Endodermal cell (in vitro differentiated cells): Measurements from ENCODE around the gene CHMP1B. TPM values are rescaled to one million over a fixed set of nuclear protein-coding genes. Genes with fewer than 3 reads are reported as not detected.

Experiments used
- DNase-seq: peaks from one replicate; pipeline ENCODE4 v3.0.0-alpha.2; 2017
- H3K27ac ChIP-seq: 2 replicates; pipeline ENCODE4 v1.5.1; 2013; ENCODE audit warnings: mild to moderate bottlenecking, low read depth, low read length, moderate library complexity
- H3K27me3 ChIP-seq: 2 replicates; pipeline ENCODE4 v1.6.1; 2013; ENCODE audit warnings: mild to moderate bottlenecking, low read length, moderate library complexity; ENCODE audit not compliant: insufficient read depth, control insufficient read depth, poor library complexity, severe bottlenecking
- H3K36me3 ChIP-seq: 2 replicates; pipeline ENCODE4 v1.7.0; 2013; ENCODE audit warnings: mild to moderate bottlenecking, low read length, moderate library complexity; ENCODE audit not compliant: control insufficient read depth, insufficient read depth
- H3K4me1 ChIP-seq: one replicate; pipeline ENCODE4 v1.7.0; 2013; ENCODE audit warnings: low read length; ENCODE audit not compliant: control insufficient read depth, insufficient read depth
- H3K4me3 ChIP-seq: 2 replicates; pipeline ENCODE4 v1.5.1; 2013; ENCODE audit warnings: mild to moderate bottlenecking, low read length, moderate library complexity
- H3K9ac ChIP-seq: 2 replicates; pipeline ENCODE4 v1.6.1; 2013; ENCODE audit warnings: mild to moderate bottlenecking, low read length, moderate library complexity; ENCODE audit not compliant: poor library complexity, severe bottlenecking; ENCODE audit errors: extremely low read depth
- H3K9me3 ChIP-seq: 2 replicates; pipeline ENCODE4 v1.6.1; 2013; ENCODE audit warnings: mild to moderate bottlenecking, low read length, moderate library complexity; ENCODE audit not compliant: control insufficient read depth
- H3K27ac Mint-ChIP-seq: 2 replicates; pipeline ENCODE4 v1.8.0; 2020; ENCODE audit warnings: mixed read lengths
- H3K27me3 Mint-ChIP-seq: 2 replicates; pipeline ENCODE4 v1.8.0; 2021; ENCODE audit warnings: mild to moderate bottlenecking, mixed read lengths; ENCODE audit not compliant: insufficient read depth
- H3K36me3 Mint-ChIP-seq: 2 replicates; pipeline ENCODE4 v1.8.0; 2020; ENCODE audit warnings: low read depth, mixed read lengths
- H3K4me1 Mint-ChIP-seq: 2 replicates; pipeline ENCODE4 v1.8.0; 2020; ENCODE audit warnings: mixed read lengths
- H3K4me3 Mint-ChIP-seq: 2 replicates; pipeline ENCODE4 v1.8.0; 2020; ENCODE audit warnings: mild to moderate bottlenecking, moderate library complexity, mixed read lengths
- H3K9me3 Mint-ChIP-seq: 2 replicates; pipeline ENCODE4 v1.8.0; 2020; ENCODE audit warnings: mild to moderate bottlenecking, mixed read lengths
- CTCF ChIP-seq: fragments of 200-600 bp; sonication (generic); conservative IDR thresholded peaks from 2 replicates; pipeline ENCODE4 v1.5.0; 2021; ENCODE audit warnings: antibody characterized with exemption, mild to moderate bottlenecking
- WGBS, 2 experiments: methylation state at CpG; one replicate each; pipeline versions ENCODE4 v1.1.5 to v1.1.7; 2013; ENCODE audit warnings: missing lambda C conversion rate in 2 of 2, mixed read lengths in 1 of 2; ENCODE audit not compliant: insufficient coverage in 1 of 2, insufficient read length in 1 of 2; 5-methylcytosine and 5-hydroxymethylcytosine counted together
- total RNA-seq, 2 donors: library from RNA; stranded (reverse); fragmentation: NEBNext Ultra II Directional in 1 of 2; extraction: Animal tissue kit (Norgen Biotek cat#: 25700) in 1 of 2; gene quantifications; 2 replicates in 1 of 2; 3 replicates in 1 of 2; pipeline ENCODE4 v1.2.1, GENCODE V29; 2021

The CHMP1B gene
- total RNA-seq, 2 donors from 2014 or later = 35.3 to 35.8 TPM

GRCh38 chr18:11880586-11881304, 29.5 kb downstream of the CHMP1B start:
- no peak overlapping the region for H3K9ac ChIP-seq
- Mint-ChIP-seq H3K27me3 (no peaks in the 10 kb centered on the region), H3K36me3 (peaks cover 62% of the 10 kb centered on the region), H3K4me3 (no peak overlapping the region), H3K4me1 (peaks cover 7% of the 10 kb centered on the region), H3K9me3 (peaks cover 3% of the 10 kb centered on the region), H3K27ac (peak overlapping the region; percentile 32)
- no peak for TF ChIP-seq CTCF
- peak; percentile 62 for DNase-seq
- H3K4me3 ChIP-seq = no peak overlapping the region
- H3K9me3 ChIP-seq = peaks cover 3% of the 10 kb centered on the region
- no peak overlapping the region for H3K27ac ChIP-seq
- H3K36me3 ChIP-seq = peaks cover 63% of the 10 kb centered on the region
- peaks cover 11% of the 10 kb centered on the region for H3K4me1 ChIP-seq
- no peaks in the 10 kb centered on the region for H3K27me3 ChIP-seq
- WGBS, 2 experiments = 90 to 96% methylated on average over 26 to 30 of the region's 30 CpGs

- H3K36me3 ChIP-seq = peaks cover 56% of the 10 kb centered on the region
- no peak for TF ChIP-seq CTCF
- peaks cover 51% of the 10 kb centered on the region for H3K36me3 Mint-ChIP-seq
- no peak overlapping the region for H3K27ac ChIP-seq
- no peak overlapping the region for H3K4me3 ChIP-seq
- no peak overlapping the region for H3K27ac Mint-ChIP-seq
- no peak for DNase-seq
- peaks cover 12% of the 10 kb centered on the region for H3K4me1 Mint-ChIP-seq
- H3K9me3 ChIP-seq = no peaks in the 10 kb centered on the region
- H3K4me1 ChIP-seq = peaks cover 17% of the 10 kb centered on the region
- H3K4me3 Mint-ChIP-seq = no peak overlapping the region
- WGBS, 2 experiments = 64% methylated on average over 3 of the region's 4 CpGs; no CpG with 5 or more reads in 1 of the 2 experiments
- no peak overlapping the region for H3K9ac ChIP-seq
- no peaks in the 10 kb centered on the region for H3K27me3 ChIP-seq
- H3K9me3 Mint-ChIP-seq = no peaks in the 10 kb centered on the region
- H3K27me3 Mint-ChIP-seq = no peaks in the 10 kb centered on the region
Measured at GRCh38 chr18:11882636-11883035, 31.4 kb downstream of the CHMP1B start.

- no peaks in the 10 kb centered on the region for H3K9me3 ChIP-seq
- Mint-ChIP-seq H3K27ac (no peak overlapping the region), H3K4me1 (peaks cover 14% of the 10 kb centered on the region), H3K27me3 (no peaks in the 10 kb centered on the region), H3K36me3 (peaks cover 50% of the 10 kb centered on the region), H3K4me3 (no peak overlapping the region), H3K9me3 (no peaks in the 10 kb centered on the region)
- peaks cover 21% of the 10 kb centered on the region for H3K4me1 ChIP-seq
- no peaks in the 10 kb centered on the region for H3K27me3 ChIP-seq
- no peak overlapping the region for H3K27ac ChIP-seq
- H3K36me3 ChIP-seq = peaks cover 56% of the 10 kb centered on the region
- no peak for DNase-seq
- H3K4me3 ChIP-seq = no peak overlapping the region
- TF ChIP-seq CTCF = no peak
- WGBS, 2 experiments = 100% methylated on average over 1 of the region's 1 CpG; no CpG with 5 or more reads in 1 of the 2 experiments
- no peak overlapping the region for H3K9ac ChIP-seq
Measured at GRCh38 chr18:11883153-11883552, 31.9 kb downstream of the CHMP1B start.
